SK-N-SH (cell line): Measurements from ENCODE around the gene RGS7. TPM values are rescaled to one million over a fixed set of nuclear protein-coding genes. Genes with fewer than 3 reads are reported as not detected.

Experiments
- CTCF ChIA-PET: fragments of 300-600, 350-600 bp; formaldehyde crosslinking; extraction: SDS; loops from one replicate; lab custom pipeline; 2021; lab: Yijun Ruan, JAX
- POLR2A ChIA-PET: fragments of 350-600 bp; sonication (Branson Sonifier 250); formaldehyde crosslinking; extraction: SDS; loops from one replicate; lab custom pipeline; 2020; ENCODE audit warnings: antibody characterized with exemption, inconsistent platforms; lab: Yijun Ruan, JAX
- DNase-seq: peaks from one replicate; pipeline ENCODE4 v3.0.0; 2012
- H2AFZ ChIP-seq: fragments of 200-600 bp; sonication (generic); 2 replicates; pipeline ENCODE4 v1.8.1; 2016; ENCODE audit warnings: antibody characterized with exemption, mild to moderate bottlenecking, low read depth
- H3F3A ChIP-seq: fragments of 200-600 bp; sonication (generic); replicated peaks from 2 replicates; pipeline ENCODE3; 2016; ENCODE audit warnings: antibody characterized with exemption, mild to moderate bottlenecking; ENCODE audit not compliant: insufficient read depth
- H3K27ac ChIP-seq, 2 experiments: fragments of 200-500 bp in 1 of 2; fragments of 200-600 bp in 1 of 2; sonication (Bioruptor generic) in 1 of 2; sonication (generic), shearing (Covaris generic) in 1 of 2; 2 replicates each; pipeline versions ENCODE4 v1.5.1 to v1.6.1; 2014 to 2016; ENCODE audit warnings: low read depth in 2 of 2, inconsistent platforms in 1 of 2, low read length in 1 of 2, mild to moderate bottlenecking in 1 of 2, mixed read lengths in 1 of 2
- H3K27me3 ChIP-seq: fragments of 200-600 bp; sonication (generic), shearing (Covaris generic); 2 replicates; pipeline ENCODE4 v1.6.1; 2016; ENCODE audit warnings: mixed run types; ENCODE audit not compliant: insufficient read depth
- H3K36me3 ChIP-seq, 2 experiments: fragments of 200-500 bp in 1 of 2; fragments of 200-600 bp in 1 of 2; sonication (Bioruptor generic) in 1 of 2; sonication (generic) in 1 of 2; replicated peaks in 1 of 2; 2 replicates each; pipeline versions ENCODE3 to v1.5.1; 2014 to 2016; ENCODE audit warnings: low read length in 1 of 2, mild to moderate bottlenecking in 1 of 2; ENCODE audit not compliant: insufficient read depth in 2 of 2, control insufficient read depth in 1 of 2
- H3K4me1 ChIP-seq, 2 experiments: fragments of 200-500 bp in 1 of 2; fragments of 200-600 bp in 1 of 2; sonication (Bioruptor generic) in 1 of 2; sonication (generic), shearing (Covaris generic) in 1 of 2; 2 replicates each; pipeline versions ENCODE4 v1.5.1 to v1.6.1; 2014 to 2016; ENCODE audit warnings: low read depth in 1 of 2, low read length in 1 of 2, mixed run types in 1 of 2; ENCODE audit not compliant: insufficient read depth in 2 of 2, control insufficient read depth in 1 of 2
- H3K4me2 ChIP-seq: fragments of 200-600 bp; sonication (generic), shearing (Covaris generic); 2 replicates; pipeline ENCODE4 v1.6.1; 2017; ENCODE audit warnings: mixed run types
- H3K4me3 ChIP-seq, 2 experiments: fragments of 200-500 bp in 1 of 2; fragments of 200-600 bp in 1 of 2; sonication (Bioruptor generic) in 1 of 2; sonication (generic), shearing (Covaris generic) in 1 of 2; 2 replicates each; pipeline versions ENCODE4 v1.5.1 to v1.8.1; 2014 to 2016; ENCODE audit warnings: low read depth in 2 of 2, inconsistent platforms in 1 of 2, low read length in 1 of 2, mild to moderate bottlenecking in 1 of 2, mixed read lengths in 1 of 2, moderate library complexity in 1 of 2
- H3K79me2 ChIP-seq: fragments of 200-600 bp; sonication (generic); 2 replicates; pipeline ENCODE4 v1.8.1; 2017; ENCODE audit warnings: mild to moderate bottlenecking; ENCODE audit not compliant: insufficient read depth
- H3K9ac ChIP-seq: fragments of 200-600 bp; sonication (generic); 2 replicates; pipeline ENCODE4 v1.6.1; 2017; ENCODE audit warnings: mixed run types
- H3K9me2 ChIP-seq: fragments of 200-600 bp; sonication (generic); 2 replicates; pipeline ENCODE4 v1.6.1; 2017; ENCODE audit warnings: mixed run types
- H3K9me3 ChIP-seq: fragments of 200-600 bp; sonication (generic); 2 replicates; pipeline ENCODE4 v1.6.1; 2017; ENCODE audit warnings: mixed run types, mild to moderate bottlenecking, moderate library complexity
- H4K20me1 ChIP-seq: fragments of 200-600 bp; sonication (generic); 2 replicates; pipeline ENCODE4 v1.6.1; 2017; ENCODE audit warnings: mild to moderate bottlenecking, mixed run types; ENCODE audit not compliant: insufficient read depth
- CTCF ChIP-seq: fragments of 200-600 bp; sonication (generic); IDR thresholded peaks from 2 replicates; pipeline ENCODE4 v1.6.1; 2017; ENCODE audit warnings: antibody characterized with exemption, mild to moderate bottlenecking, moderate library complexity
- ELF1 ChIP-seq: IDR thresholded peaks from 2 replicates; pipeline ENCODE4 v1.4.0; 2012
- EP300 ChIP-seq, 2 experiments: IDR thresholded peaks; 2 replicates each; pipeline versions ENCODE4 v1.4.0 to v1.6.1; 2012; ENCODE audit warnings: borderline replicate concordance in 1 of 2, low read depth in 1 of 2, low read length in 1 of 2
- EZH2phosphoT487 ChIP-seq: fragments of 200-600 bp; sonication (generic); IDR thresholded peaks from 2 replicates; pipeline ENCODE4 v1.6.1; 2017; ENCODE audit warnings: low read depth, mixed run types, mild to moderate bottlenecking, antibody characterized with exemption, moderate library complexity, borderline replicate concordance
- FOSL2 ChIP-seq: IDR thresholded peaks from 2 replicates; pipeline ENCODE4 v1.4.0; 2012; ENCODE audit warnings: low read depth, mild to moderate bottlenecking, moderate library complexity, borderline replicate concordance
- FOXJ3 ChIP-seq: sonication (generic); formaldehyde crosslinking; IDR thresholded peaks from 2 replicates; pipeline ENCODE4 v1.5.1; 2020; ENCODE audit warnings: mild to moderate bottlenecking, missing genetic modification reagents
- FOXM1 ChIP-seq: IDR thresholded peaks from 2 replicates; pipeline ENCODE4 v1.4.0; 2012; ENCODE audit warnings: low read depth, mild to moderate bottlenecking
- GABPA ChIP-seq: IDR thresholded peaks from 2 replicates; pipeline ENCODE4 v1.4.0; 2012; ENCODE audit warnings: low read depth, mild to moderate bottlenecking
- IRF3 ChIP-seq: fragments of 150-350 bp; IDR thresholded peaks from 2 replicates; pipeline ENCODE4 v1.6.1; 2016; ENCODE audit warnings: mild to moderate bottlenecking, low read depth, low read length
- JUND ChIP-seq: IDR thresholded peaks from 2 replicates; pipeline ENCODE4 v1.4.0; 2012
- MXI1 ChIP-seq: IDR thresholded peaks from 2 replicates; pipeline ENCODE4 v1.6.1; 2012; ENCODE audit warnings: mild to moderate bottlenecking, low read depth, low read length, improper control_type of control experiment
- NRF1 ChIP-seq: IDR thresholded peaks from 2 replicates; pipeline ENCODE4 v1.6.1; 2012; ENCODE audit warnings: low read depth, mild to moderate bottlenecking, low read length
- POLR2AphosphoS5 ChIP-seq: IDR thresholded peaks from 2 replicates; pipeline ENCODE4 v1.6.1; 2012; ENCODE audit warnings: low read depth, low read length
- REST ChIP-seq: IDR thresholded peaks from 2 replicates; pipeline ENCODE4 v1.6.1; 2012; ENCODE audit warnings: mild to moderate bottlenecking, low read depth, low read length, moderate library complexity
- RFX5 ChIP-seq: IDR thresholded peaks from 2 replicates; pipeline ENCODE4 v1.6.1; 2012; ENCODE audit warnings: mild to moderate bottlenecking, improper control_type of control experiment, low read length
- TCF12 ChIP-seq: IDR thresholded peaks from 2 replicates; pipeline ENCODE4 v1.4.0; 2012
- TEAD4 ChIP-seq: IDR thresholded peaks from 2 replicates; pipeline ENCODE4 v1.4.0; 2012; ENCODE audit warnings: mild to moderate bottlenecking, borderline replicate concordance; ENCODE audit not compliant: insufficient read depth
- USF2 ChIP-seq: fragments of 150-350 bp; IDR thresholded peaks from 2 replicates; pipeline ENCODE4 v1.6.1; 2017; ENCODE audit warnings: antibody characterized with exemption, low read length, low read depth, borderline replicate concordance
- WGBS: methylation state at CpG from one replicate; pipeline ENCODE4 v1.1.6; 2017; ENCODE audit warnings: low lambda C conversion rate; 5-methylcytosine and 5-hydroxymethylcytosine counted together
- polyA plus RNA-seq, 3 experiments: library from polyadenylated mRNA; depleted of rRNA; stranded (reverse); fragments of >200 nt; gene quantifications; 2 replicates each; pipeline ENCODE4 v1.2.3, GENCODE V29; 2012
- TF ChIP-seq, protein P1 (sequence below): IDR thresholded peaks from 2 replicates; pipeline ENCODE4 v1.4.0; 2012; ENCODE audit warnings: low read depth

RGS7 gene
- polyA plus RNA-seq, 1 of the 3 experiments (the other 2 are of a cell fraction) = 0.36 TPM

DNA sequence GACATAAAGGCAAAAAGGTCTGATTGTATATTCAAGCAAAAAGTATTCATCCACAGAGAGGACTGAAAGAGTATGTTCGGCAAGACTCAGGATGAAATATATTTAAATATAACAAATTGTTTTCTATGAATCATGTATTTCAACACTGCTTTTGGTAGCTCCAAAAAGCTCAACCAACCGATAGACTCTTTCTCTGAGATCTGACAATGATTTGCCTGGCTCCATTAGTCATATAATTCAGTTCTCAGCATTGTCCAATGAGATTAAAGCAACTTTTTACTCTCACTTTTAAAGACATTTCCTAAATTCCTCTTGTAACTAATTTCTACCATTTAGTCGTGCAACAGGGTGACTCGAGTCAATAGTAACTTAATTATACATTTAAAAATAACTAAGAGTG is 426.0 kb downstream of the RGS7 start:
- no peaks in the 10 kb centered on the region for H3F3A ChIP-seq
- H3K79me2 ChIP-seq = no peaks in the 10 kb centered on the region
- no peaks in the 10 kb centered on the region for H3K36me3 ChIP-seq
- TF ChIP-seq JUND = no peak
- TF ChIP-seq TCF12 = no peak
- TF ChIP-seq FOXM1 = no peak
- TF ChIP-seq MXI1 = no peak
- no peak for TF ChIP-seq ELF1
- TF ChIP-seq USF2 = no peak
- TF ChIP-seq GABPA = no peak
- TF ChIP-seq TEAD4 = no peak
- TF ChIP-seq FOXJ3 (CRISPR knock-in tag) = no peak
- TF ChIP-seq CTCF = no peak
- TF ChIP-seq, protein P1, sequence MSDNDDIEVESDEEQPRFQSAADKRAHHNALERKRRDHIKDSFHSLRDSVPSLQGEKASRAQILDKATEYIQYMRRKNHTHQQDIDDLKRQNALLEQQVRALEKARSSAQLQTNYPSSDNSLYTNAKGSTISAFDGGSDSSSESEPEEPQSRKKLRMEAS = no peak
- no peak for TF ChIP-seq IRF3
- H2AFZ ChIP-seq = no peak overlapping the region
- H3K27ac ChIP-seq = no peak overlapping the region
- no peak overlapping the region for H3K4me3 ChIP-seq
- no peaks in the 10 kb centered on the region for H3K27me3 ChIP-seq
- no peaks in the 10 kb centered on the region for H3K9me3 ChIP-seq
- H3K4me1 ChIP-seq = no peaks in the 10 kb centered on the region
- ChIA-PET CTCF (no interaction called here), POLR2A (no interaction called here)
- no peak for DNase-seq
- H3K9ac ChIP-seq = no peak overlapping the region
- no peaks in the 10 kb centered on the region for H3K9me2 ChIP-seq
- H4K20me1 ChIP-seq = no peaks in the 10 kb centered on the region
- WGBS = 34% methylated on average over 4 of the region's 4 CpGs
- H3K4me2 ChIP-seq = no peak overlapping the region

DNA sequence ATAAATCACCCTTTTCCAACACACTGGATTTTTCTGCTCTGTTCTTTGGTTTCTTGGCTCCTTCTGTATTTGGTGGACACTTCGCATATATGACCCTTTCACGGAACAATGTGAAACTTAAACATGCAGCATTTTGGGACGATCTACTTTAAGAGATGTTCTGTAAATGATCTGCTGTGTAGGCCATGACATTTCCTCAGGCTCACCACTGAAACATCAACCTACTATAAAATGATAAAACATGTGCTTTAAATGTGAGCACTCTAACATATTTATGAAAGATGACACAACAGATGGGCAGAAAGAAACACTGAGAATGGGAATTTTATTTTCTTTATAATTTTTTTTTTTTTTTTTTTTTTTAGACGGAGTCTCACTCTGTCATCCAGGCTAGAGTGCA is 428.7 kb downstream of the RGS7 start:
- CTCF ChIA-PET = no interaction called here
- Histone ChIP-seq H3K4me3 (no peak overlapping the region), H3F3A (no peaks in the 10 kb centered on the region), H3K36me3 (no peaks in the 10 kb centered on the region), H4K20me1 (no peaks in the 10 kb centered on the region), H2AFZ (no peak overlapping the region), H3K79me2 (no peaks in the 10 kb centered on the region), H3K27me3 (no peaks in the 10 kb centered on the region), H3K9ac (no peak overlapping the region), H3K27ac (no peak overlapping the region), H3K9me2 (no peaks in the 10 kb centered on the region), H3K4me1 (no peaks in the 10 kb centered on the region), H3K9me3 (no peaks in the 10 kb centered on the region), H3K4me2 (no peak overlapping the region)
- no peak for DNase-seq
- POLR2A ChIA-PET = no interaction called here
- WGBS = 58% methylated on average over 4 of the region's 4 CpGs
- TF ChIP-seq USF2 (no peak), EP300 (IDR thresholded peaks at IDR 0.05; ENCODE audit: borderline replicate concordance in 1 of 2, low read depth in 1 of 2, low read length in 1 of 2) (no peak), FOSL2 (no peak), NRF1 (no peak), REST (no peak), RFX5 (no peak), POLR2AphosphoS5 (no peak), EZH2phosphoT487 (no peak)
- TF ChIP-seq, protein P1 = no peak
